HEK293T (cell line): Measurements from ENCODE around the gene UBASH3A.

ENCODE experiments used
- ELF4 ChIP-seq: fragments of 450-650 bp; IDR thresholded peaks from 2 replicates; pipeline ENCODE4 v1.6.1; 2017; ENCODE audit warnings: antibody characterized with exemption
- FOXK2 ChIP-seq: fragments of 450-650 bp; IDR thresholded peaks from 2 replicates; pipeline ENCODE4 v1.6.1; 2016; ENCODE audit warnings: mild to moderate bottlenecking
- HDGF ChIP-seq: fragments of 450-650 bp; IDR thresholded peaks from 2 replicates; pipeline ENCODE4 v1.6.1; 2017; ENCODE audit warnings: antibody characterized with exemption, borderline replicate concordance
- NFRKB ChIP-seq: fragments of 450-650 bp; IDR thresholded peaks from 2 replicates; pipeline ENCODE4 v1.6.1; 2016; ENCODE audit warnings: mild to moderate bottlenecking, moderate library complexity
- SP1 ChIP-seq: fragments of 450-650 bp; IDR thresholded peaks from 2 replicates; pipeline ENCODE4 v1.6.1; 2017
- ZNF384 ChIP-seq: fragments of 450-650 bp; IDR thresholded peaks from 2 replicates; pipeline ENCODE4 v1.6.1; 2016

GRCh38 chr21:42459082-42459460 is 55.4 kb downstream of the UBASH3A start:
- TF ChIP-seq HDGF (no peak), SP1 (no peak), ELF4 (no peak), ZNF384 (no peak), FOXK2 (no peak), NFRKB (no peak)
